GM12865 (cell line): ENCODE results near the gene SHKBP1.

Source experiments
- DNase-seq: peaks from one replicate; pipeline ENCODE4 v3.0.0; 2010; ENCODE audit warnings: low read depth
- H3K4me3 ChIP-seq: 2 replicates; pipeline ENCODE4 v1.5.1; 2011; ENCODE audit warnings: mild to moderate bottlenecking, low read depth, low read length, control low read depth
- CTCF ChIP-seq: IDR thresholded peaks from 2 replicates; pipeline ENCODE4 v1.5.1; 2011; ENCODE audit warnings: low read length, control low read depth, low read depth, inconsistent platforms; ENCODE audit not compliant: insufficient read depth; ENCODE audit errors: missing control alignments

Gene SHKBP1

DNA sequence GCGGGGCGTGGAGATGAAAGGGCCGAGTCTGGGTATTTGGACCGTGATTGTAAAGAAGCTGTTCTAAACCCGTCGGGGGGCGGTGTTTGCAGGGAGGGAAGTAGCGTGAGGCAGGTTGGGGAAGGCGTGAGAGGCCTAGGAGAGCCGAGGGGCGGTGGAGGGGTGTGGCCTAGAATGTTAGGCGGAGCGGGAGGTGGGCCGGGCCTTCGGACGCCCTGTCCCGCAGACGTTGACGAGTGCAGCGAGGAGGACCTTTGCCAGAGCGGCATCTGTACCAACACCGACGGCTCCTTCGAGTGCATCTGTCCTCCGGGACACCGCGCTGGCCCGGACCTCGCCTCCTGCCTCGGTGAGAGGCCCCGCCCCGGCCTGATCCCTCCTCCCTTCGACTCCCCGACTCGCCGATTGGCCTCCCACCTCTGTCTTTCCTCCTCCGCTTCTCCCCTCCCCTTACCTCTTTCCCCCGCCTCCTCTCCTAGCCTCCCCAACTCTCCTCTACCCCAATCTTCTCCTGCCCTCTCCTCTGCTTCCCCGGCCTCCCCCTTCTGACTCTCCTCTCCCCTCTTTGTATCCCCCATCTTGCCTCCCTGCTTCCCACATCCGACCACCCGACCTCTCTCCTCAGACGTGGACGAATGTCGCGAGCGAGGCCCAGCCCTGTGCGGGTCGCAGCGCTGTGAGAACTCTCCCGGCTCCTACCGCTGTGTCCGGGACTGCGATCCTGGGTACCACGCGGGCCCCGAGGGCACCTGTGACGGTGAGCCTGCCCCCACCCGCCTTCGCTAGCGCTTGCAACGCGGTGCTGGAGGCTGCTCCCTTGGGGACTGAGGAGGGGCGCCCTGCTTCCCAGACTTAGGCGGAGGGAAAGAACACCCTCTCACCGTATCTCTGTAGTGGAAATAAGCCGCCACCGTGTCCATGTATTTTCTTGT, 37.3 kb downstream of the SHKBP1 start:
- H3K4me3 ChIP-seq: peak overlapping the region; percentile 79
- peak; percentile 88 for DNase-seq
- no peak for TF ChIP-seq CTCF

GRCh38 chr19:40614622-40615411, 38.1 kb downstream of the SHKBP1 start:
- H3K4me3 ChIP-seq: peak overlapping the region; percentile 79
- peak; percentile 62 for DNase-seq
- no peak for TF ChIP-seq CTCF

DNA sequence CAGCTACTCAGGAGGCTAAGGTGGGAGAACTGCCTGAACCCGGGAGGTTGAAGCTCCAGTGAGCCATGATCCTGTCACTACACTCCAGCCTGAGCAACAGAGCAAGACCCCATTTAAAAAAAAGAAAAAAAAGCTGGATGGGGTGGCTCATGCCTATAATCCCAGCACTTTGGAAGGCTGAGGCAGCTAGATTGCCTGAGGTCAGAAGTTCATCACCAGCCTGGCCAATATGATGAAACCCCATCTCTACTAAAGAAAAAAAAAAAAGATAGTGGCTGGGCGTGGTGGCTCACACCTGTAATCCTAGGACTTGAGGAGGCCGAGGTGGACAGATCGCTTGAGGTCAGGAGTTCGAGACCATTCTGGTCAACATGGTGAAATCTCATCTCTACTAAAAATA, 39.5 kb downstream of the SHKBP1 start:
- H3K4me3 ChIP-seq: no peak overlapping the region
- no peak for DNase-seq
- TF ChIP-seq CTCF: no peak

GRCh38 chr19:40616941-40617340, 40.3 kb downstream of the SHKBP1 start:
- no peak for TF ChIP-seq CTCF
- no peak overlapping the region for H3K4me3 ChIP-seq
- no peak for DNase-seq

DNA sequence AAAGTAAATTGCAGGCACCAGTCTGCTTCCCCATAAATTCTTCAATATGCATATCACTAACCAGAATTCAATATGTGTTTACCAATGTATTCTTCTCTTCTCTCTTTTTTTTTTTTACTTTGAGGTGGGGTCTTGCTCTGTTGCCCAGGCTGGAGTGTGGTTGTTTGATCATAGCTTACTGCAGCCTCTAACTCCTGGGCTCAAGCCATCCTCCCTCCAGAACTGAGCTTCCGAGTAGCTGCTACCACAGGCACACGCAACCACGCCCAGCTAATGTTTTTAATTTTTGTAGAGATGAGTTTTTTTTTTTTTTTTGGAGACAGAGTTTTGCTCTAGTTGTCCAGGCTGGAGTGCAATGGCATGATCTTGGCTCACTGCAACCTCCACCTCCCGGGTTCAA, 41.3 kb downstream of the SHKBP1 start:
- H3K4me3 ChIP-seq: no peak overlapping the region
- no peak for TF ChIP-seq CTCF
- DNase-seq: no peak

- TF ChIP-seq CTCF: no peak
- DNase-seq: no peak
- no peak overlapping the region for H3K4me3 ChIP-seq
These were observed 42.9 kb downstream of the SHKBP1 start for GRCh38 chr19:40619333-40620160.
